ENCODE data around the gene OR1L6. TPM values are rescaled to one million over a fixed set of nuclear protein-coding genes. Genes with fewer than 3 reads are reported as not detected.

The OR1L6 gene
- total and polyA plus RNA-seq, 7 experiments from 2014 or later: not detected

DNA sequence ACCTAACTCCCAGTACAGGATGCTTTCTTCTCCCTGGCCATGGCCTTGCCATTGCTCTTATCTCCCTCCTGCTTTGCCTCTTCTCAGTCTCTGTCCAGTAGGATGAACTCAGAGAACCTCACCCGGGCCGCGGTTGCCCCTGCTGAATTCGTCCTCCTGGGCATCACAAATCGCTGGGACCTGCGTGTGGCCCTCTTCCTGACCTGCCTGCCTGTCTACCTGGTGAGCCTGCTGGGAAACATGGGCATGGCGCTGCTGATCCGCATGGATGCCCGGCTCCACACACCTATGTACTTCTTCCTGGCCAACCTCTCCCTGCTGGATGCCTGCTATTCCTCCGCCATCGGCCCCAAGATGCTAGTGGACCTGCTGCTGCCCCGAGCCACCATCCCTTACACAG is 46.7 kb downstream of the OR1L6 start, which contains the start of gene OR5C1:
OR5C1 (plus strand) TSS at position 103 of the 400 bp plus-strand sequence; CDS start at position 103, 0 bp downstream.
- intact Hi-C loops (cut with micrococcal nuclease): no loop called here
- Histone ChIP-seq H3K27ac (ENCODE audit: low read depth, low read length) (no peak within 1 kb of the TSS), H3K27me3 (ENCODE audit: control insufficient read depth in 2 of 2, insufficient read depth in 2 of 2, low read length in 2 of 2) (no peaks in the 10 kb centered on the region), H3K36me3 (ENCODE audit: control insufficient read depth in 2 of 3, insufficient read depth in 3 of 3, low read length in 3 of 3) (no peaks in the 10 kb centered on the region), H3K4me1 (ENCODE audit: control insufficient read depth in 2 of 2, insufficient read depth in 2 of 2, low read length in 2 of 2) (no peaks in the 10 kb centered on the region), H3K4me3 (ENCODE audit: low read length) (no peak within 1 kb of the TSS), H3K9me3 (ENCODE audit: control insufficient read depth in 2 of 3, low read length in 3 of 3) (no peaks in the 10 kb centered on the region)
- H3K9me3 Mint-ChIP-seq: no peaks in the 10 kb centered on the region
- POLR2A ChIA-PET: no interaction called here
- DNase-seq (no peak), ATAC-seq (no peak)
- H3K36me3 Mint-ChIP-seq: peaks cover 0 to 4% (median 3%) of the 10 kb centered on the region in 5 donors
- H3K27me3 Mint-ChIP-seq: no peaks in the 10 kb centered on the region
- CTCF ChIA-PET: no interaction called here
- no peak within 1 kb of the TSS for H3K4me3 Mint-ChIP-seq
- no peak within 1 kb of the TSS for H3K27ac Mint-ChIP-seq
- no peaks in the 10 kb centered on the region for H3K4me1 Mint-ChIP-seq

DNA sequence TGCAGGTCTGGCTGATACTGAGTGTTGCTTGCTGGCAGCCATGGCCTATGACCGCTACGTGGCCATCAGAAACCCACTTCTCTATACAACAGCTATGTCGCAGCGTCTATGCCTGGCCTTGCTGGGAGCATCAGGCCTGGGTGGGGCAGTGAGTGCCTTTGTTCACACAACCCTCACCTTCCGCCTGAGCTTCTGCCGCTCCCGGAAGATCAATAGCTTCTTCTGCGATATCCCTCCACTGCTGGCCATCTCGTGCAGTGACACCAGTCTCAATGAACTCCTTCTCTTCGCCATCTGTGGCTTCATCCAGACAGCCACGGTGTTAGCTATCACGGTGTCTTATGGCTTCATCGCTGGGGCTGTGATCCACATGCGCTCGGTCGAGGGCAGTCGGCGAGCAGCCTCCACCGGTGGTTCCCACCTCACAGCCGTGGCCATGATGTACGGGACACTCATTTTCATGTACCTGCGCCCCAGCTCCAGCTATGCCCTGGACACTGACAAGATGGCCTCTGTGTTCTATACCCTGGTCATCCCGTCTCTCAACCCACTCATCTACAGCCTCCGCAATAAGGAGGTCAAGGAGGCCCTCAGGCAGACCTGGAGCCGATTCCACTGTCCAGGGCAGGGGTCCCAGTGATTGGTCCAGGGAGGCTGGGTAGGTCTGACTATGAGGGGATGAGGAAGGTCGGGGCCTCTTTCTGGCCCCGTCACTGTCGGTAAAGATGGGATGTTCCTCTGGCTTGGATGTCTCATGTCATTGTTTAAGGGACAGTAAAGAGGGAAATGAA is 47.3 kb downstream of the OR1L6 start:
- Mint-ChIP-seq H3K4me3 (no peak overlapping the region), H3K27me3 (no peaks in the 10 kb centered on the region), H3K4me1 (no peaks in the 10 kb centered on the region), H3K9me3 (no peaks in the 10 kb centered on the region), H3K27ac (no peak overlapping the region), H3K36me3 (peaks cover 0 to 4% (median 3%) of the 10 kb centered on the region in 5 donors)
- Histone ChIP-seq H3K9me3 (ENCODE audit: control insufficient read depth in 2 of 3, low read length in 3 of 3) (no peaks in the 10 kb centered on the region), H3K36me3 (ENCODE audit: control insufficient read depth in 2 of 3, insufficient read depth in 3 of 3, low read length in 3 of 3) (no peaks in the 10 kb centered on the region), H3K27ac (ENCODE audit: low read depth, low read length) (no peak overlapping the region), H3K4me3 (ENCODE audit: low read length) (no peak overlapping the region), H3K27me3 (ENCODE audit: control insufficient read depth in 2 of 2, insufficient read depth in 2 of 2, low read length in 2 of 2) (no peaks in the 10 kb centered on the region), H3K4me1 (ENCODE audit: control insufficient read depth in 2 of 2, insufficient read depth in 2 of 2, low read length in 2 of 2) (no peaks in the 10 kb centered on the region)
- DNase-seq (no peak), ATAC-seq (no peak)
- ChIA-PET POLR2A (interaction anchor here (0.6 kb wide), 1 partner anchor 38 kb away, joined by 3 read pairs; no protein-coding TSS in a partner anchor), CTCF (no interaction called here)
- intact Hi-C loops (cut with micrococcal nuclease): no loop called here

DNA sequence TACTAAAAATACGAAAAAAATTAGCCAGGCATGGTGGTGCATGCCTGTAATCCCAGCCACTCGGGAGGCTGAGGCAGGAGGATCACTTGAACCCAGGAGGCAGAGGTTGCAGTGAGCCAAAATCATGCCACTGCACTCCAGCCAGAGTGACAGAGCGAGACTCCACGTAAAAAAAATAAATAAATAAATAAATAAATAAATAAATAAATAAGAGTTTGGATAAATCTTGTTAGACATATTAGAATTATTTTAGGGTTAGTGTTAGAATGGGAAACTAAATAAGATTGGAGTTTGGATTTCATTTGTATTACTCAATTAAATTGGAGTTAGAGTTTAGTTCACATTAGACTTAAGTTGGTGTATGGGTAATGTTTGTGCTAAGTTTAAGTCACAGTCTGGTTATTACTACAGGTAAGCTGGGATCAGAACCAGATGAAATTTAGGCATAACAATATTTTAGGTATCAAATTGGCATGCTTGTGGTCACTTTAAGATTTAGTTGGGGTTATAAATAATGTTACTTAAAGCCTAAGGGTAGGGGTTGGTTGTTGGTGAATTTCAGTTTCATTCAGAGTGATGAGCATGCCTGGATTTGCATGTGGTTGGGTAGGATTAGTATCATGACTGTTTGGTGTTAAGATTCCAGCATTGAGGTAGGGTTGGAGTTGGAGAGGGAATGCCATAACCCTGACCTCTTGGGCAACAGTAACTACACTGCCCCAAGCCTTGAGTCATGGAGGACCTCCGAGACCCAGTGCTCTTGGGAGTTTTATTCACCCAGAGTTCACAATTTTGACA is 50.0 kb downstream of the OR1L6 start:
- no peak overlapping the region for H3K4me3 ChIP-seq (ENCODE audit: low read length)
- ChIA-PET POLR2A (no interaction called here), CTCF (no interaction called here)
- peaks cover 0 to 1% (median 0%) of the 10 kb centered on the region in 11 donors for H3K9me3 Mint-ChIP-seq
- DNase-seq (no peak), ATAC-seq (no peak)
- no peaks in the 10 kb centered on the region for H3K27me3 ChIP-seq (ENCODE audit: control insufficient read depth in 2 of 2, insufficient read depth in 2 of 2, low read length in 2 of 2)
- H3K4me3 Mint-ChIP-seq: no peak overlapping the region
- no peak overlapping the region for H3K27ac ChIP-seq (ENCODE audit: low read depth, low read length)
- no peaks in the 10 kb centered on the region for H3K4me1 ChIP-seq (ENCODE audit: control insufficient read depth in 2 of 2, insufficient read depth in 2 of 2, low read length in 2 of 2)
- no peaks in the 10 kb centered on the region for H3K27me3 Mint-ChIP-seq
- intact Hi-C loops (cut with micrococcal nuclease): no loop called here
- no peaks in the 10 kb centered on the region for H3K36me3 ChIP-seq (ENCODE audit: control insufficient read depth in 2 of 3, insufficient read depth in 3 of 3, low read length in 3 of 3)
- H3K27ac Mint-ChIP-seq: no peak overlapping the region
- H3K36me3 Mint-ChIP-seq: peaks cover 0 to 4% (median under 1%) of the 10 kb centered on the region in 5 donors
- no peaks in the 10 kb centered on the region for H3K4me1 Mint-ChIP-seq
- H3K9me3 ChIP-seq (ENCODE audit: control insufficient read depth in 2 of 3, low read length in 3 of 3): no peaks in the 10 kb centered on the region

DNA sequence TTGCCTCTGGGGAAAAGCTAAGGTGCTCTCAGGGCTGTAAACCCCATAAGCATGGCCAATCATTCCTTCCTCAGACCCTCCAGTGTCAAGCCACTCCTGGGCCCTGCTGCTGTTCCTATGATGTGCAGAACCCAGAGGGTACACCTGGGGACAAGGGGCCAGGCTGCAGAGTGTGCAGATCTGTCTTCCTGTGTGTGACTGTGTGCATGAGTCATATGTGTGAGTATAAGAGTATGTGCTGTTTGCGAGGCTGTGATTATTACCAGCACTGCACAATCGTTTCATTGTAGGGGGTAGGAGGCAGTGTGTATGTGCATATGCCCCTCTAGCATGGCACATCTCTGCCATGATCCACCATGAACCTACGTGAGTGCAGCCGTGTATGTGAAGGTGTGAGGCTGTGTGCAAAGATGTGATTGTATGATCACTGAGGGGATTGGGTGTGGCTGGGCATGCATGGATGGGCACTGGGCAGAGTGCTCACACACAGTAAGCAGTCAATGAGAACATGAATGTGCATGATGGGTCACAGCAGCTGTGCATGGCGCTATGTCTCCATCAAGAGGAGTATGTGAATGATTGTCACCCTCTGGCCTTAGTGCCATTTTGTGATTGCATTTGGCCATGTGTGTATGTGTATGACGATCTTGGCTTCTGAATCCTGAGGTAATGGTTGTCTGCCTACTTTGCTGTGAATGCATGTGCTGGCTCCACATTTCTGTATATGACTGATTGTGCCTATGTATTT is 55.4 kb downstream of the OR1L6 start:
- H3K36me3 ChIP-seq (ENCODE audit: control insufficient read depth in 2 of 3, insufficient read depth in 3 of 3, low read length in 3 of 3): no peaks in the 10 kb centered on the region
- H3K4me3 ChIP-seq (ENCODE audit: low read length): no peak overlapping the region
- no peaks in the 10 kb centered on the region for H3K4me1 ChIP-seq (ENCODE audit: control insufficient read depth in 2 of 2, insufficient read depth in 2 of 2, low read length in 2 of 2)
- ChIA-PET POLR2A (no interaction called here), CTCF (interaction anchor here (0.7 kb wide), 1 partner anchor 366 kb away, joined by 3 read pairs; no protein-coding TSS in a partner anchor)
- H3K27ac Mint-ChIP-seq: no peak overlapping the region
- intact Hi-C loops (cut with micrococcal nuclease): no loop called here
- H3K9me3 Mint-ChIP-seq: peaks cover 0 to 1% (median 0%) of the 10 kb centered on the region in 11 donors
- H3K4me3 Mint-ChIP-seq: no peak overlapping the region
- H3K4me1 Mint-ChIP-seq: no peaks in the 10 kb centered on the region
- no peak overlapping the region for H3K27ac ChIP-seq (ENCODE audit: low read depth, low read length)
- DNase-seq (no peak), ATAC-seq (no peak)
- H3K27me3 ChIP-seq (ENCODE audit: control insufficient read depth in 2 of 2, insufficient read depth in 2 of 2, low read length in 2 of 2): no peaks in the 10 kb centered on the region
- peaks cover 0 to 3% (median 0%) of the 10 kb centered on the region in 5 donors for H3K27me3 Mint-ChIP-seq
- H3K36me3 Mint-ChIP-seq: peaks cover 0 to 11% (median 5%) of the 10 kb centered on the region in 5 donors
- no peaks in the 10 kb centered on the region for H3K9me3 ChIP-seq (ENCODE audit: control insufficient read depth in 2 of 3, low read length in 3 of 3)

Other genes starting within 250 kb of the OR1L6 start
- gene OR1J2, start 231.5 kb upstream of the OR1L6 start, total RNA-seq: under 1 TPM in 2 of 5 experiments, not detected in 3; 0.66 to 0.69 TPM
- not detected for gene OR1J2, start 231.5 kb upstream of the OR1L6 start, polyA plus RNA-seq
- gene OR1J4, start 223.2 kb upstream of the OR1L6 start, total RNA-seq: under 1 TPM in 1 of 5 experiments, not detected in 4; 0.42 TPM
- not detected for gene OR1J4, start 223.2 kb upstream of the OR1L6 start, polyA plus RNA-seq
- not detected for gene OR1N1, start 215.0 kb upstream of the OR1L6 start, total RNA-seq
- gene OR1N1, start 215.0 kb upstream of the OR1L6 start, polyA plus RNA-seq: not detected
- under 1 TPM in 1 of 5 experiments, not detected in 4; 0.85 TPM for gene OR1N2, start 189.2 kb upstream of the OR1L6 start, total RNA-seq
- gene OR1N2, start 189.2 kb upstream of the OR1L6 start, polyA plus RNA-seq: not detected
- gene OR1L8, start 158.9 kb upstream of the OR1L6 start, total RNA-seq: under 1 TPM in 1 of 5 experiments, not detected in 4; 0.19 TPM
- not detected for gene OR1L8, start 158.9 kb upstream of the OR1L6 start, polyA plus RNA-seq
- under 1 TPM in 2 of 5 experiments, not detected in 3; 0.42 to 0.69 TPM for gene OR1Q1, start 127.6 kb upstream of the OR1L6 start, total RNA-seq
- not detected for gene OR1Q1, start 127.6 kb upstream of the OR1L6 start, polyA plus RNA-seq
- gene OR1B1, start 84.7 kb upstream of the OR1L6 start, total RNA-seq: under 1 TPM in 1 of 5 experiments, not detected in 4; 0.66 TPM
- not detected for gene OR1B1, start 84.7 kb upstream of the OR1L6 start, polyA plus RNA-seq
- gene OR1L1, start 80.6 kb upstream of the OR1L6 start, total RNA-seq: not detected
- gene OR1L1, start 80.6 kb upstream of the OR1L6 start, polyA plus RNA-seq: not detected
- not detected for gene OR1L3, start 67.2 kb upstream of the OR1L6 start, total RNA-seq
- not detected for gene OR1L3, start 67.2 kb upstream of the OR1L6 start, polyA plus RNA-seq
- not detected for gene OR1L4, start 18.3 kb upstream of the OR1L6 start, total RNA-seq
- gene OR1L4, start 18.3 kb upstream of the OR1L6 start, polyA plus RNA-seq: not detected
- not detected for gene OR5C1, start 46.6 kb downstream of the OR1L6 start, total RNA-seq
- not detected for gene OR5C1, start 46.6 kb downstream of the OR1L6 start, polyA plus RNA-seq
- gene OR1K1, start 57.8 kb downstream of the OR1L6 start, total RNA-seq: not detected
- gene OR1K1, start 57.8 kb downstream of the OR1L6 start, polyA plus RNA-seq: not detected
- gene PDCL, start 86.3 kb downstream of the OR1L6 start, total RNA-seq: 10 to 100 TPM; 13.6 to 25.8 (median 18.1) TPM
- 10 to 100 TPM in 1 of 2 donors, 1 to 10 TPM in 1; 8.8 to 10.5 TPM for gene PDCL, start 86.3 kb downstream of the OR1L6 start, polyA plus RNA-seq
- gene RC3H2, start 163.1 kb downstream of the OR1L6 start, total RNA-seq: 10 to 100 TPM; 52.3 to 66.4 (median 57.0) TPM
- 10 to 100 TPM; 18.7 to 25.3 TPM for gene RC3H2, start 163.1 kb downstream of the OR1L6 start, polyA plus RNA-seq
- gene ZBTB6, start 171.0 kb downstream of the OR1L6 start, total RNA-seq: 10 to 100 TPM in 3 of 5 experiments, 1 to 10 TPM in 2; 3.7 to 17.8 (median 14.4) TPM
- gene ZBTB6, start 171.0 kb downstream of the OR1L6 start, polyA plus RNA-seq: 1 to 10 TPM; 2.0 to 2.8 TPM
- 10 to 100 TPM in 2 of 5 experiments, 1 to 10 TPM in 3; 4.6 to 11.0 (median 8.6) TPM for gene ZBTB26, start 189.2 kb downstream of the OR1L6 start, total RNA-seq
- 1 to 10 TPM; 1.1 to 1.2 TPM for gene ZBTB26, start 189.2 kb downstream of the OR1L6 start, polyA plus RNA-seq
- 10 to 100 TPM; 33.8 to 45.7 (median 45.0) TPM for gene RABGAP1, start 198.7 kb downstream of the OR1L6 start, total RNA-seq
- 10 to 100 TPM; 25.5 to 28.5 TPM for gene RABGAP1, start 198.7 kb downstream of the OR1L6 start, polyA plus RNA-seq

Data from naive thymus-derived CD4-positive, alpha-beta T cell (primary cell).